Fibroblast of lung (primary cell): ENCODE measurements around the gene COX7C. TPM values are rescaled to one million over a fixed set of nuclear protein-coding genes. Genes with fewer than 3 reads are reported as not detected.

Experiments
- DNase-seq, 2 donors: peaks; one replicate each; pipeline versions ENCODE4 v3.0.0 to v3.0.0-alpha.2; 2010; ENCODE audit warnings: low read depth in 2 of 2
- H2AFZ ChIP-seq: 2 replicates; pipeline ENCODE4 v1.5.1; 2012; ENCODE audit warnings: low read length, control low read depth, inconsistent platforms
- H3K27ac ChIP-seq: 2 replicates; pipeline ENCODE4 v1.5.1; 2011; ENCODE audit warnings: low read length, control low read depth; ENCODE audit not compliant: insufficient read depth
- H3K27me3 ChIP-seq: 2 replicates; pipeline ENCODE4 v1.5.1; 2011; ENCODE audit warnings: mild to moderate bottlenecking, low read length; ENCODE audit not compliant: control insufficient read depth, insufficient read depth
- H3K36me3 ChIP-seq: 2 replicates; pipeline ENCODE4 v1.5.1; 2011; ENCODE audit warnings: low read length; ENCODE audit not compliant: control insufficient read depth, insufficient read depth
- H3K4me1 ChIP-seq: 2 replicates; pipeline ENCODE4 v1.5.1; 2011; ENCODE audit warnings: low read length; ENCODE audit not compliant: control insufficient read depth, insufficient read depth; ENCODE audit errors: extremely low read depth
- H3K4me2 ChIP-seq: 2 replicates; pipeline ENCODE4 v1.5.1; 2011; ENCODE audit warnings: low read length, control low read depth; ENCODE audit not compliant: insufficient read depth; ENCODE audit errors: extremely low read depth
- H3K4me3 ChIP-seq, 4 experiments: fragments of 200-600 bp in 1 of 4; sonication (generic) in 1 of 4; replicated peaks in 1 of 4; 2 replicates each; pipeline ENCODE4 v1.5.1; 2011 to 2016; ENCODE audit warnings: low read length in 4 of 4, low read depth in 3 of 4, mild to moderate bottlenecking in 3 of 4, control low read depth in 2 of 4, inconsistent platforms in 1 of 4, mixed read lengths in 1 of 4; ENCODE audit not compliant: insufficient read depth in 1 of 4; ENCODE audit errors: control extremely low read depth in 1 of 4
- H3K79me2 ChIP-seq: 2 replicates; pipeline ENCODE4 v1.5.1; 2012; ENCODE audit warnings: mild to moderate bottlenecking, low read length, inconsistent platforms; ENCODE audit not compliant: control insufficient read depth, insufficient read depth
- H3K9ac ChIP-seq: 2 replicates; pipeline ENCODE4 v1.5.1; 2011; ENCODE audit warnings: mild to moderate bottlenecking, low read length, control low read depth; ENCODE audit not compliant: insufficient read depth
- H3K9me3 ChIP-seq: 2 replicates; pipeline ENCODE4 v1.5.1; 2012; ENCODE audit warnings: low read depth, low read length; ENCODE audit not compliant: control insufficient read depth, insufficient read depth
- H4K20me1 ChIP-seq: 2 replicates; pipeline ENCODE4 v1.5.1; 2011; ENCODE audit warnings: low read length; ENCODE audit not compliant: control insufficient read depth, insufficient read depth; ENCODE audit errors: extremely low read depth
- EZH2 ChIP-seq: IDR thresholded peaks from 2 replicates; pipeline ENCODE4 v1.5.1; 2012; ENCODE audit warnings: low read length, control low read depth, mild to moderate bottlenecking; ENCODE audit errors: missing control alignments
- polyA plus RNA-seq, 2 donors: library from polyadenylated mRNA; depleted of rRNA in 1 of 2; stranded (reverse) in 1 of 2; unstranded in 1 of 2; fragments of >200 nt; gene quantifications; 2 replicates each; pipeline ENCODE4 v1.2.1, GENCODE V29; 2011 to 2012; ENCODE audit warnings: missing spikeins in 1 of 2
- total RNA-seq: library from RNA; depleted of rRNA; stranded (reverse); fragments of >200 nt; gene quantifications from 2 replicates; pipeline ENCODE4 v1.2.1, GENCODE V29; 2014
- TF ChIP-seq, protein P1 (sequence below), 2 donors: IDR thresholded peaks in 1 of 2; conservative IDR thresholded peaks in 1 of 2; 1 replicate in 1 of 2; 2 replicates in 1 of 2; pipeline ENCODE4 v1.5.1; 2011 to 2012; ENCODE audit warnings: low read length in 2 of 2, control low read depth in 1 of 2, inconsistent platforms in 1 of 2, low read depth in 1 of 2, mild to moderate bottlenecking in 1 of 2

Gene COX7C
- total and polyA plus RNA-seq, 2 donors (not counting 1 experiment from before 2014, with no cell fraction given), result 171 to 613 TPM

- no peaks in the 10 kb centered on the region for H4K20me1 ChIP-seq
- H3K9me3 ChIP-seq, result no peaks in the 10 kb centered on the region
- no peak overlapping the region for H3K9ac ChIP-seq
- no peak for DNase-seq
- no peaks in the 10 kb centered on the region for H3K4me1 ChIP-seq
- no peak overlapping the region for H3K27ac ChIP-seq
- no peaks in the 10 kb centered on the region for H3K79me2 ChIP-seq
- H3K27me3 ChIP-seq, result no peaks in the 10 kb centered on the region
- no peak overlapping the region for H3K4me3 ChIP-seq
- H2AFZ ChIP-seq, result no peak overlapping the region
- TF ChIP-seq EZH2, result no peak
- TF ChIP-seq, protein P1, sequence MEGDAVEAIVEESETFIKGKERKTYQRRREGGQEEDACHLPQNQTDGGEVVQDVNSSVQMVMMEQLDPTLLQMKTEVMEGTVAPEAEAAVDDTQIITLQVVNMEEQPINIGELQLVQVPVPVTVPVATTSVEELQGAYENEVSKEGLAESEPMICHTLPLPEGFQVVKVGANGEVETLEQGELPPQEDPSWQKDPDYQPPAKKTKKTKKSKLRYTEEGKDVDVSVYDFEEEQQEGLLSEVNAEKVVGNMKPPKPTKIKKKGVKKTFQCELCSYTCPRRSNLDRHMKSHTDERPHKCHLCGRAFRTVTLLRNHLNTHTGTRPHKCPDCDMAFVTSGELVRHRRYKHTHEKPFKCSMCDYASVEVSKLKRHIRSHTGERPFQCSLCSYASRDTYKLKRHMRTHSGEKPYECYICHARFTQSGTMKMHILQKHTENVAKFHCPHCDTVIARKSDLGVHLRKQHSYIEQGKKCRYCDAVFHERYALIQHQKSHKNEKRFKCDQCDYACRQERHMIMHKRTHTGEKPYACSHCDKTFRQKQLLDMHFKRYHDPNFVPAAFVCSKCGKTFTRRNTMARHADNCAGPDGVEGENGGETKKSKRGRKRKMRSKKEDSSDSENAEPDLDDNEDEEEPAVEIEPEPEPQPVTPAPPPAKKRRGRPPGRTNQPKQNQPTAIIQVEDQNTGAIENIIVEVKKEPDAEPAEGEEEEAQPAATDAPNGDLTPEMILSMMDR (conservative IDR thresholded peaks at IDR 0.05 in 1 of 2, IDR thresholded peaks at IDR 0.05 in 1 of 2; ENCODE audit: low read depth in 1 of 2, low read length in 2 of 2), result no peak
- H3K36me3 ChIP-seq, result no peaks in the 10 kb centered on the region
- no peak overlapping the region for H3K4me2 ChIP-seq
These were observed 11.9 kb upstream of the COX7C start for GRCh38 chr5:86605881-86606280.

DNA sequence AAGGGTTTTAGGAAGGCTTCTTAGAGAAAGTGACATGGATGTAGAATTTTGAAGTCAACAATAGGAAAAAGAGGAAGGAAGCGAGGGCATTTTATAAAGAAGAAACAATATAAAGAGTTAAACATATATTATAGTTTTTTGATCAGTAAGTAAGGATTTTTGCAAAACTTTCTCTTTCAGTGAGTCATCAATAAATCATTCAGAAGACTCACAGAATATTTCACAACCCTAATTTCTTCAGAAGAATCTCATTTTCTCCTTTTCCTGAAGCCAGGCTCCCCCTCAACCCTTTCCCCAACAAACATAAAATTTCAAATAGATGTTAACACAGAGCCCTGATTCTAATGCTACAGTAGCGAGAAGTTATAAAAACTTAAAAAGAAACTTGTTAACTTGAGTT lies 4.3 kb upstream of the COX7C start:
- no peaks in the 10 kb centered on the region for H4K20me1 ChIP-seq
- H3K9ac ChIP-seq, result no peak overlapping the region
- peak in 1 of 2 donors; percentile 21 for DNase-seq
- no peak for TF ChIP-seq EZH2
- TF ChIP-seq, protein P1 (conservative IDR thresholded peaks at IDR 0.05 in 1 of 2, IDR thresholded peaks at IDR 0.05 in 1 of 2; ENCODE audit: low read depth in 1 of 2, low read length in 2 of 2), result no peak
- no peaks in the 10 kb centered on the region for H3K9me3 ChIP-seq
- H3K79me2 ChIP-seq, result peaks cover 7% of the 10 kb centered on the region
- H3K4me2 ChIP-seq, result no peak overlapping the region
- no peaks in the 10 kb centered on the region for H3K36me3 ChIP-seq
- no peak overlapping the region for H3K27ac ChIP-seq
- no peak overlapping the region for H3K4me3 ChIP-seq
- H2AFZ ChIP-seq, result no peak overlapping the region
- H3K4me1 ChIP-seq, result no peaks in the 10 kb centered on the region
- no peaks in the 10 kb centered on the region for H3K27me3 ChIP-seq

- no peak overlapping the region for H3K4me3 ChIP-seq
- no peak for TF ChIP-seq EZH2
- TF ChIP-seq, protein P1 (conservative IDR thresholded peaks at IDR 0.05 in 1 of 2, IDR thresholded peaks at IDR 0.05 in 1 of 2; ENCODE audit: low read depth in 1 of 2, low read length in 2 of 2), result no peak
These were observed 409 bp upstream of the COX7C start for GRCh38 chr5:86617309-86617755.

More at GRCh38 chr5:86617309-86617755, 409 bp upstream of the COX7C start:
- peaks cover 16% of the 10 kb centered on the region for H3K79me2 ChIP-seq
- no peak overlapping the region for H3K27ac ChIP-seq
- DNase-seq, result no peak
- peaks cover 6% of the 10 kb centered on the region for H3K36me3 ChIP-seq
- no peaks in the 10 kb centered on the region for H3K27me3 ChIP-seq
- H3K4me1 ChIP-seq, result no peaks in the 10 kb centered on the region
- peak overlapping the region; percentile 89 for H2AFZ ChIP-seq
- H4K20me1 ChIP-seq, result no peaks in the 10 kb centered on the region
- no peak overlapping the region for H3K9ac ChIP-seq
- H3K9me3 ChIP-seq, result no peaks in the 10 kb centered on the region
- no peak overlapping the region for H3K4me2 ChIP-seq
